GM12892 (cell line): ENCODE results near the gene STC2.

ENCODE experiments used
- POLR2A ChIP-seq: IDR thresholded peaks from 2 replicates; pipeline ENCODE4 v1.6.1; 2011; ENCODE audit warnings: low read depth, low read length, control low read depth
- POLR2AphosphoS5 ChIP-seq: IDR thresholded peaks from 2 replicates; pipeline ENCODE4 v1.6.1; 2011; ENCODE audit warnings: low read depth, low read length, control low read depth
- TAF1 ChIP-seq: IDR thresholded peaks from 2 replicates; pipeline ENCODE4 v1.6.1; 2011; ENCODE audit warnings: low read depth, mild to moderate bottlenecking, control low read depth, low read length, borderline replicate concordance

- no peak for TF ChIP-seq POLR2A
- no peak for TF ChIP-seq TAF1
- TF ChIP-seq POLR2AphosphoS5 = no peak
Measured at GRCh38 chr5:173326501-173326960, 1.7 kb downstream of the STC2 start.
